HG02678 (cell line): ENCODE measurements around the gene NOP10.

ENCODE experiments used
- ATAC-seq: cut with Tn5 transposase; IDR thresholded peaks from one replicate; pipeline ENCODE4 v1.9.1; 2021; ENCODE audit warnings: mild to moderate bottlenecking, moderate library complexity; ENCODE audit not compliant: unreplicated experiment

Gene NOP10

DNA sequence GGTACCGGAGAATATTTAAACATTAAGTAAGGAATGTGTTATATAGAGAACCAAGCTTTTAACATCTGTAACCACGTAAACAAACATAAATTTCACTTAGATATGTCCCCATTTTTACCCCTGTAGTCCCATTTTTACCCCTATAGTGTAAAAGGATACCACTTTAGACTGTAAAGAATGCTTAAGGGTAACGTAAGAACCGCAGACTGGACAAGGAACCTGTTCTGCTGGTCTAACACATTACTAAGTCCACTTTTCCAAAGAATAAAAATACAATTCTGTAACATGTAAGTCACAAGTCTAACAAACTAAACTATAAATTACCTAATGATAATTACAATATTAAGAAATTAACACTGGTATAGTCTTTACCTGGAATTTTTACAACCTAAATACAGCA, 8.3 kb downstream of the NOP10 start:
- ATAC-seq = no peak

DNA sequence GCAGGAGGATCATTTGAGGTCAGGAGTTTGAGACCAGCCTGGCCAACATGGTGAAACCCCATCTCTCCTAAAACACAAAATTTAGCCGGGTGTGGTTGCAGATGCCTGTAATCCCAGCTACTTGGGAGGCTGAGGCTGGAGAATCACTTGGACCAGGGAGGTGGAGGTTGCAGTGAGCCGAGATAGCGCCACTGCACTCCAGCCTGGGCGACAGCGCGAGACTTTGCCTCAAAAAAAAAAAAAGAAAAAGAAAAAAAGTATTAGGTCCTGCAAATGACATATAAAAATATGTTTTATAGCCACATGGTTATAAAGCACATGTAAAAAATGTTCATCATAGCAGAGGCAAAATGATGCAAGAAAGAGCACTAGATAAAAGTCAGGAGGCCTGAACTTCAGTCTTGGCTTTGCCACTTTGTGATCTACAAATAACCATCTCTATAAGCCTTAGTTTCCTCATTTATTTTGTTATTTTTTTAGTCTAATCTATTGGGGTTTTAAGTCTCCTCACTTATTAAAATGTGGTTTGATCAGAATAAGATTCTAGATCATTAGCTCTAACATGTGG, 10.3 kb downstream of the NOP10 start:
- no peak for ATAC-seq

DNA sequence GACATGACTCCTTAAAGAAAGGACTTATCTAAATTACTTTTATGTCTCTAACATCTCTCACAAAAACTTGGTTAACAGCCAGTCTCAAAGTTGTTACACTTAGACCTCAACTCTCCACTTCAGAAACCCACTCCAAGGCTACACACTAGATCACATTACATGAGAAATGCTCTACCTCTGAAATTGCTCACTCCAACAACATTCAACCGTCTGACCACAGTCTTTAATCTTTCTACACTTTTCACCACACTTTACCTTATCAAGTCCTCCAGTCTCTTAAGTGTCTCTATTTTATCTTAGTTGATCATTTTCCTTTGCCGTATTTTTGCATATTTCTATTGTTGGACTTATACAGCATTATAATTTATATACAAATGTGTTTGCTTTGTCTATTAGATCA, 11.1 kb downstream of the NOP10 start:
- no peak for ATAC-seq

DNA sequence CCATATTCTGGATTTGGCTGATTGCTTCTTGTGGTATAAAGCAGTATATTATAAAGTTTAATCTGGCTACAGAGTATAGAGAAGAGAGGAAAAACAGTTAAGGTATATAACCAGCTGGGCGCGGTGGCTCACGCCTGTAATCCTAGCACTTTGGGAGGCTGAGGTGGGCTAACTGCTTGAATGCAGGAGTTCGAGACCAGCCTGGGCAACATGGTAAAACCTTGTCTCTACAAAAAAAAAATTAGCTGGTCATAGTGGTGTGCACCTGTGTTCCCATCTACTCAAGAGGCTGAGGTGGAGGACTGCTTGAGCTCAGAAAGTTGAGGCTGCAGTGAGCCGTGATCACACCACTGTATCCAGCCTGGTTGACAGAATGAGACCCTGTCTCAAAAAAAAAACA, 12.7 kb downstream of the NOP10 start:
- ATAC-seq = no peak

DNA sequence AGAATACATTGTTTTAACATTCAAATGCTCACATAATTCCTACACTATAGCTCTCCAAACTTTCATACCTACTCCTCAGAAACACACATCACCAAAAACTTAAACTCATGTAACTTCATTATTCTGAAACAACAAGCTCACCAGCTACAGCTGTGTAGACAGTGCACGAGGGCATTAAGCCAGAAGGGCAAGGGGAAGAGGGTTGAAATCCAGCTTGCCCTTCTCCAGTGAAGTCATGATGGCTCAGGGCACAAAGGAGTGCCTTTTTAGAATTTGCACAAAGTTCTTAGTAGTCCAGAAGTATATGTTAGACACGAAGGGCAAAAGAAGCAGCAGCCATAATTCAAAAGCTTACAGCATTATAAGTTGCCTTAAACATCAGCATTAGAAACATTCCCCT, 13.9 kb downstream of the NOP10 start:
- no peak for ATAC-seq

DNA sequence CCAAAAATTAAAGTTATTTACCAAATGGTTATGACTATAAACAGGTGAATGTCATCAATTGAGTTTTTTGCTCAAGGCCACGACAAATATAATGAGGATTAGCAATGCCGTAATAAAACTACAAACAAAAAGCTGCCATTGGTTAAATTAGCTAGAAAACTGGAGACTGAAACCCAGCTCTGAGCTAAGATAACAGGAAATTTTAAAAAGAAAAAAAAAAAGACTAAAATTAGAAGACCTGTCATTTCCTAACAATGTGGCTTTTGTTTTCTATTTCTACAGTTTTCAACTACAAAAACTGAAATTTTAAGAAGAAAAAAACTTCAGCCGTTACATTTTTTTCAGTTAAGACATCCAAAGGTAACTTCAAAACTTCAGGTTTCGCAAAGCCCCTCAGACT, 15.0 kb downstream of the NOP10 start:
- ATAC-seq = no peak

DNA sequence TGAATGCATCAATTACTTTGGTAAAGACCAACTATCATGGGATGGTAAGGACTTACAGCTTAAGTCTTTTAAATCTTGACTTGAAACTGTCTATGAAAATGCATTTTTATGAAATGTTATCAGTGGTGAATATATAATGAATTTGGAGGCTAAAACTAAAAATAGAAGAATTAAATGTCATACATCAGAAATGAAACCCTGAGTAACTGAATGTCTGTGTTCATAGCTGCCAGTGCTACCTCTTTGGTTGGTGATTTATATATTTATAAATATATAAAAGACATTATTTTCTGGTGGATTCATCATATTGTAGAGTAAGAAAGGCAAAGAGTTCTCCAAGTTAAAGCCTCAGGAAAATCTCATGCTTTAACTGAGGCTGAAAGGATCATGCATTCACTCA, 17.6 kb downstream of the NOP10 start:
- ATAC-seq = no peak

DNA sequence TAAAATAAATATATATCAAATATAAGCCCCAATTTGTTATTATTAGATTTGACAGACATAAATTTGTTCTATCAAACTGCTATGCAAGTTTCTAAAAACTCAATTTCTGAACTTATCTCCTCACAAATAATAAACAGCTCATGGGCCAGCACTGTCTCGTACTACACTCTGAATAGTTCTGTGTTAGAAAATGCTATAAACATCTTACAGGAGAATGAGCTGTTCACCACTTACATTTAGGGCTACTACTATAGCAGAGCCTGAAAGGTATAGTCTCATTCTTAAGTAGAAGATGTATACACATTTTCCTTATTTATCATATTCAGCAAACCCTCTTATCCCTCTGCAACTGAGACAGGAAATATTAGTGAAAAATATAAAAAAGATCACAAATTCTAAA, 18.0 kb downstream of the NOP10 start:
- no peak for ATAC-seq

DNA sequence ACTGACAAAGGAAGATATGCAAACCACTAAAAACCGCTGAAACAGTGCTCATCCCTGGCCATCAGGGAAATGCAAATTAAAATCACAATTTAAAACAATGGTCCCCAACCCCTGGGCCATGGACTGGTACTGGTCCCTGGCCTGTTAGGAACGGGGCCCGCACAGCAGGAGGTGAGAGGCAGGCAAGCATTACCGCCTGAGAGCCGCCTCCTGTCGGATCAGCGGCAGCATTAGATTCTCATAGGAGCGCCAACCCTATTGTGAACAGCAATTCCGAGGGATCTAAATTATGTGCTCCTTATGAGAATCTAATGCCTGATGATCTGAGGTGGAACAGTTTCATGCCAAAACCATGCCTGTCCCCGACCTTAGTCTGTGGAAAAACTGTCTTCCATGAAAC, 19.7 kb downstream of the NOP10 start:
- no peak for ATAC-seq

DNA sequence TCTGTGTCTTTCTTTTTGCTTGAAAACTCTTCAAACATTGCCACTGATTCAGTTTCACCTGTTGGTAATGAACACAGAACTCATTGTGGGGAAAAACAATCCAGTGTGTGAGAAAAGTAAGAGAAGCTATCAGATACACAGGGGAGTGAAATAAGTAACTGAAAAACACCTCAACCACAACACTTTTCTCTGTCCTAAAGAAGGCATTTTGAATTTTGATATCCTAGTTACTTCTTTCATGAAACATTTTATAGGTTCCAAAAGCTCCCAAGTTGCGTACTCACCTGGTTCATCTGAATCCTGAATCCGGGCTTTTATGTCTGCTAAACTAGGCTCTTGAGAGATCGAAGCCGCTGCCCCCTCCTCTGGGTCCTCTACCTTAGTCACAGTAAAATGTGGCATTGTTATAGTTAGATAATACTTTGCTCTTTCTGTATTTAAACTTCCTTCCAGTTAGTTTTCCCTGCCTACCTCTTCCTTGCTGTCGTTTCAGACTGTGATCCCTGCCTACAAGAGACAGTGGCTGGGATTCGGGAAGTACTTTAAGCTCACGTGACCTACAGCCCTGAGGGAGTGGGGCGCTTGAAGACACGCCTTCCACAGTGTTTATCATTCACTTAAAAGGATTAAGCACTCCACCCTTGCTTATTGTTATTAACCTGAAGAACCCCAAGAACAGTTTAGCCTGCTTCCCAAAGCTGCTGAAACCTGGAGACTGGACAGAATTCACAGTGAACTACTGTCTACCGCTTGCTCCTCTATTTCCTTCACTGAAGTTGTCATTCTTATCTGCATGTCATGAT, 24.5 kb downstream of the NOP10 start:
- ATAC-seq = peak; percentile 75

DNA sequence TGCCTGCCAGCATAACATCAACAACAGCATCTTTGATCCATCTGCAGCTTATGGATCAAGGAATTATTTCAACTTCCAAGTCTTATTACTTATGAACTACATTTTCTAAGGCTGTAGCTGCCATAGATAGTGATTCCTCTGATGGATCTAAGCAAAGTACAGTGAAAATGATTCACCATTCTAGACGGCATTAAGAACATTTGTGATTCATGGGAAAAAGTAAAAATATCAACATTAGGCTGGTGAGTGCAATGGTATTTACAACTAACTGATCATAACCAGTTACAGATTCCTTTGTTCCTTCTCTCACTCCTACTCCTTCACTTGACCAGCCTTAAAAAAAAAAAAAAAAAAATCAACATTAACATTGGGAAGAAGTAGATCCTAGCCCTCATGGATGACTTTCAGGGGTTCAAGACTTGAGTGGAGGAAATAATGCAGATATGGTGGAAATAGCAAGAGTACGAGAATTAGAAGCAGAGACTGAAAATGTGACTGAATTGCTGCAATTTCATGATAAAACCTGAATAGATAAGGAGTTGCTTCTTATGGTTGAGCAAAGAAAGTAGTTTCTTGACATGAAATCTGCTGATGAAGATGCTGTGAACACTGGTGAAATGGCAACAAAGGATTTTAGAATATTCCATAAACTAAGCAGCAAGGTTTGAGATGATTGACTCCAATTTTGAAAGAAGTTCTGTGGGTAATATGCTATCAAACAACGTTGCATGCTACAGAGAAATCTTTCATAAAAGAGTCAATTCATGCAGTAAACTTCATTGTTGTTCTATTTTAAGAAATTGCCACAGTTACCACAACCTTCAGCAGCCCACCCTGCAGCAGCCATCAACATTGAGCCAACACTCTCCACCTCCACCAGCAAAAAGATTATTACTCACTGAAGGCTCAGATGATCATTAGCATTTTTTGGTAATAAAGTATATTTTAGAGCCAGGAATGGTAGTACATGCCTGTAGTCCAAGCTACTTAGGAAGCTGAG, 28.1 kb downstream of the NOP10 start:
- no peak for ATAC-seq

DNA sequence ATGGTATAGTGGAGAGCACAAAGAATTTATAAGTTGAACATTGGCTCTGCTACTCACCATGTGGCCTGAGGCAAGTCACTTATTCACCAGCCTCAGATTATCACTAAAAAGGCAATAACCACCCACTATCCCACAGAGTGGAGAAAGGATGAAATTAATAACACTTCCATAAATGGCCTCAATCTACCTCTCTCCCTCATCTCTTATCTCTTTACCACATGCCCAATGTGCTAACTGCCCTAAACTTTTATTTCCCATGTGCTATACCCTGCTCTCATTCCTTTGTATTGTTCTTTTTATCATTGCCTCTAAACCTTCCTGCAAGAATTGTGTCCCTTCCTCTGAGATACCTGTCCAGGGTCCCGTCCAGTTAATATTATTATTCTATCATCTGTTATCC, 31.4 kb downstream of the NOP10 start:
- no peak for ATAC-seq

DNA sequence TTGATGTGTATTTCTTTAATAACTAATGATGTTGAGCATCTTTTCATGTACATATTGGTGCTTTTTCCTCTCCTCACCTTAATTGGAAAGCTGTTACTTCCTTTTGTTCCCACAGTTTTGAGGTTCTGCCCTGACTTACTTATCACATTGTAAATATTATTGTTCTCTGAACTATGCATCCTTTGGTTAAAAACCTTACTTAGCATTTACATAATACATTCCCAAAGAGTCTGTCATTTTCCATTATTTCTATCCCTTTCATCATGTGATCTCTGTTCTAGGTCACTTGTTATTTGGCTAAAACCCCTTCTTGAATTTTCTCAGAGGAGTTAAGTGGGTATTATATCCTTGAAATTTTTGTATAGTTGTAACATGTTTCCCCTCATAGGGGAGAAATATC, 38.3 kb downstream of the NOP10 start:
- ATAC-seq = no peak

DNA sequence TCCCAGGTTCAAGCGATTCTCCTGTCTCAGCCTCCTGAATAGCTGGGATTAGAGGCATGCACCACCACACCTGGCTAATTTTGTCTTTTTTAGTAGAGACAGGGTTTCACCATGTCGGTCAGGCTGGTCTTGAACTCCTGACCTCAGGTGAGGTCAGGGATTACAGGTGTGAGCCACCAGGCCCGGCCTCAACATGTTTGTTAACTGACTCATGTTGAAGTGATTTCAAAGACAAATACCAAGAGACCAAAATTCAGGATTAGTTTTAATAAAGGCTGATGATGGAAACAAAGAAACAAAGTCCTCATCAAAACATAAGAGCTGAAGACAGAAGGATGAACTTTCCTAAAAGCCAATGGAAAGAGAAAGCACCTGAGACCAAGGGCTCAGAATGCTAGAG, 41.9 kb downstream of the NOP10 start:
- ATAC-seq = no peak

DNA sequence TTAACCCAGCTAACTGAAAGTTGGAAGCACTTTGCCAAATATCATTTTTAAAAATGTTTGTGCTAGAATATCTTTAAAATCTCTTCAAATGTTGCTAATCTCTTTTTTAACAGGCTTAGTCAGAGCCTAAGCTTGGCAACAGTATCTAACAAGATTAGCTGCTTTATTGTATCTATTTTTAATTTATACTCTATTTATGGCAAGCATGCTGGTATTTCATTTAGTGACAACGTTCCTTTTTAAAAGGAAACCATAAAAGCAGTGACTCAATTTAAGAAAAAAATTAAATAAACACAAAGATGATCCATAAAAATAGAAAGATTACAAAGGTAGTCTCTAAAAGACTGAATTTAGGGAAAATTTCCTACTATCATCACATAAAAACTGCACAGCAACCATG, 45.9 kb downstream of the NOP10 start:
- no peak for ATAC-seq

DNA sequence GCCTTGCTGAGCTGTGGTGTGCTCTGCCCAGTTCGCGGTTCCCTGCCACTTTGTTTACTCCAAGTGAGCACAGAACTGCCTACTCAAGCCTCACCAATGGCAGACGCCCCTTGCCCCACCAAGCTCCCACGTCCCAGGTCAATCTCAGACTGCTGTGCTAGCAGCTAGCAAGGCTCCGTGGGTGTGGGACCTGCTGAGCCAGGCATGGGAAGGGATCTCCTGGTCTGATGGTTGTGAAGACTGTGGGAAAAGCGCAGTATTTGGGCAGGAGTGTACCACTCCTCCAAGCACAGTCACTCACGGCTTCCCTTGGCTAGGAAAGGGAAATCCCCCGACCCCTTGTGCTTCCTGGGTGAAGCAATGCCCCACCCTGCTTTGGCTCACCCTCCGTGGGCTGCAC, 50.3 kb downstream of the NOP10 start:
- no peak for ATAC-seq
